GM21576 (cell line): Measurements from ENCODE around the gene GOPC.
"Not testable (repeated sequence)": the region's sequence is repeated elsewhere in the genome, so short reads cannot be mapped to it uniquely, and the experiment has no call there.

Experiments used
- ATAC-seq: cut with Tn5 transposase; IDR thresholded peaks from one replicate; pipeline ENCODE4 v1.9.1; 2021; ENCODE audit warnings: mild to moderate bottlenecking, moderate library complexity; ENCODE audit not compliant: unreplicated experiment

Gene GOPC

DNA sequence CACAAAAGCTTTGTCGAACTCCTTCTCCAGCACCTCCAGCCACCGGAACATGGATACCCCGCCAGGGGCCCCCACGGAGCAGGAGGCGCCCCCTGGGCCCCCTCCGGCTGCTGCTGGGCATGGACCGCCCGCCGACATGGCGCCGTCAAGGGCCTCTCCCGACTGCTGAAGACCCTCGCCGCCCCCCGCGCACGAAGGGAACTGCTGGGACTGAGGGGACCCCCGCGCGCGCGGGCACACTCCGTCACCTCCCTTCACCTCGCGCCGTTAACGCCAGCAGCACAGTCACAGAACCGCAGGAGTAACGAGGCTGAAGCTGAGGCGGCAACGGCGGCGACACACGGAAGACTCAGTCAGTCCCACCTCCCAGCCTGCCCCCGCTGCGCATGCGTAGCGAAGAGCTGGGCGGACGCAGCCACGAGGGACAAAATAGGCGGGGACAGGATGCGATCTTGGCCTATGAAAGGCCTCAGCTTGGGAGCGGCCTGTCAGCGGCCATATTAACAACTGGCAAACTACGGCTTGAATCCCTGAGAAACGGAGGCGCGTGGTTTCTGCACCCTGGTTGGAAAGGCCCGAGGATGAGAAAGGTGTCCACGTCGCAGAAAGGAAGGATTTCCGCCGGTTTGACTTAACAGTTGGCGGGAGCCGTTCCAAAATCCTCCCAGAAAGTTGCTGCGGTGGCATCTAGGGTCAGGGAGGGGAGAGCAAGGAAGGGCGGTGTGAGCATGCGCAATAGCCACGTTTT lies at the start of gene GOPC:
GOPC (minus strand) TSS at position 361 of the 748 bp plus-strand sequence; CDS start at position 138, 223 bp downstream.
- ATAC-seq, result peak; percentile 92

DNA sequence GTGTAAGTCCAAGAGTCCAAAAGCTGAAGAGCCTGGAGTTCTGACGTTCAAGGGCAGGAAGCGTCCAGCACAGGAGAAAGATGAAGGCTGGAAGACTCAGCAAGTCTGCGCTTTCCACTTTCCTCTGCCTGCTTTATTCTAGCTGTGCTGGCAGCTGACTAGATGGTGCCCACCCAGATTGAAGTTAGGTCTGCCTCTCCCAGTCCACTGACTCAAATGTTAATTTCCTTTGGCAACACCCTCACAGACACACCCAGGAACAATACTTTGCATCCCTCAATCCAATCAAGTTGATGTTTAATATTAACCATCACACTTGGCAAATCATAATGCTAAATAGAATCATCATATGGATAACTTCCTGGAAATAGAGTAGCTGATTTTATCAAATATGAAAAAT lies 49.7 kb upstream of the GOPC start:
- not testable (repeated sequence) for ATAC-seq

DNA sequence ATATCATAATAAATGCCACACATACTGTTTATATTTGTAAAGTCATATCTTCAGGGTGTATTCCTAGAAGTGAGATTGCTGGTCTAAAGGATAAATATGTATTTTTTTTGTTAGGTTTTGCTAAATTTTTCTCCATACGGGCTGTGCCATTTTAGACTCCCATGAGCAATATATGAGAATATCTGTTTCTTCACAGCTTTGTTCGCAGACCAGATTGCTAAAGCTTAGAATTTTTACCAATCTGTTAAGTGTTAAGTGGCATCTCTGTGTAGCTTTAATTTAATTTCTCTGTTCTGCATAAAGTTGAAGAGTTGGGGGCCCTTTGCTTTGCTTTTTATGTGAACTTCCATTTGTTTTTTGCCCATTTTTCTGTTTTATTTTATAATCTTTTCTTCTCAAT lies 40.7 kb upstream of the GOPC start:
- ATAC-seq, result no peak

DNA sequence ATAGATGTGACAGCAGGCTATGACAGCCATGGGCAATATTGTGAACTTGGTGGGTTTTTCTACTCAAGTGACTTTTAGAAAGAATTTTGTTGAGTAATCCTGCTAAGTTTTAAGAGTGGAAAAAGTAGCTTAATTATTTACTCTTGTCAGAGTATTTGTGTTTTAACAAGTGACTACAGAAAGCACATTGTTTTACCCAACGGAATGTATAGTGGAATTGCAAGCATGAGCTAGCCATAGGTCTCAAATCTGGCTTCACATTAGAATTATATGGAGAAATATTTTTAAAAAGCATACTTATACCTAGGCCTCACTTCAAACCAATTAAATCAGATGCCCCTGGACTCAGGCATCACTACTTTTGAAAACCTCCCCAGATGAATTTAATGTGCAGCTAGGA lies 35.5 kb upstream of the GOPC start:
- ATAC-seq, result no peak

DNA sequence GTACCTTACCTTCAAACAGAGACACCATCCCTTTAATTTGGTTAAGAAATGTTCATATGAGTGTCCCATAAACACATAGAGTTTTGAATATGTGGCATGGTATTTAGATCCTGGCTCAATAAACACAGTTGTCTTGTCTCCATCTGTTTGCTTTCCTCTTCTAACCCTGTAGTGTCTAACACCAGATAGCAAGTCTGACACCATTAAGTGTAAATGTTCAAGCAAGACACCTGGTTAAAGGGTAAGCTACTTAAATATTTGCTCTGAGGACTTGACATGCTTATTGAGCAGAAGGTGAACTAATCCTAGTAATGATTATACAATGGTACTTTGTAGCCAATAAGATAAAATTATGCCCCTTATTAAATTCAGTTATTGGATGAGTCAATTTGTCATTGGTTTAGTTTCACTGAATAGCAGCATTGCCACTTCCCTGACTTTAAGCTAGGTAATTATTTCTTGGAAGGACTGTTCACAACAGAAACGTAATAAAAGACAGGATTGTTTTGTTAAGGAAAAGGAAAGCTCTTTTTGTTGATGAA lies 26.9 kb upstream of the GOPC start:
- ATAC-seq, result no peak

DNA sequence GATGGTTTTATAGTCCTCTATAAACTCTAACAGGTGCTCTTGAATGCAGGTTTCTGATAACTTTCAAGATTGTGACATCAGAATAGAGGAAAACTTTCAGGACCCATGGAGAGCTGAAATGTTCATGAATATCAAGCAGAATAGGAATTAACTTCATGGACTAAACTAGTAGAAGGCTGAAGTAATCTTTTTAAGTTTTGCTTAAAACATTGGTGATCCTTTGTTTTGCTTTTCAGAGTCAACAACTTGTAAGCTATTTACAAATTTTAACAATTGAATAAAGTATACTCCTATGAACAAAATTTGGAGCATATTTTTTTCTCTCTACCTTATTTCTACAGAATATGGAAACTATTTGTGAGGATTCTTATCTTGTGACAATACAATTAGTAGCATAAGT lies 25.2 kb upstream of the GOPC start:
- no peak for ATAC-seq

DNA sequence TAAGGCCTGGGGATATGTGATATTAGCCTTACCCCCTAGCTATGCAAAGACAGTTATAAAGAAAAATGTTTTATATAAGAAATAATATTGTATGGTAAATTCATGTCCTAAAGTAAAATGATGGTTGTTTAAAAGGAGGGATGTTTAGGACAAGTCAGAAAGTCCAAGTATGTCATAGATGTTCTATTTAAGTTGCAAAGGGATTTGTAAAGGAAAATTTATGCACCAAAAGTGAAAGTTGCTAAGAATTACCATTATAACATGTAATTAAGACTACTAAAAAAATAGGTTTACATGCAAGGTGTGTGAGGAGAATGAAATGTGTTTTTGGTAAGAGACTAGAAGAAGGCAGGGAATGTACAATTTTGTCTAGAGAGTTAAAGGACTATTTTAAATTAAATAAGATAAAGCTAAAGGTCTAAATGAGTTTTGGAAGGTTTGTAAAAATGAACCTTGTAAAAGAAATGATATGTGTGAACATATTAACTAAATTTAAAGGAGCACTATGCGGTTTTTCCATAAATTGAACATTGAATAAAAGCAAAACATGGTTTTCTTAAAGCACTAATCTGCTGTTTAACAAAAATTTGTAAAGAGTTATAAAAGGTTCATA lies 22.7 kb upstream of the GOPC start:
- ATAC-seq, result no peak

DNA sequence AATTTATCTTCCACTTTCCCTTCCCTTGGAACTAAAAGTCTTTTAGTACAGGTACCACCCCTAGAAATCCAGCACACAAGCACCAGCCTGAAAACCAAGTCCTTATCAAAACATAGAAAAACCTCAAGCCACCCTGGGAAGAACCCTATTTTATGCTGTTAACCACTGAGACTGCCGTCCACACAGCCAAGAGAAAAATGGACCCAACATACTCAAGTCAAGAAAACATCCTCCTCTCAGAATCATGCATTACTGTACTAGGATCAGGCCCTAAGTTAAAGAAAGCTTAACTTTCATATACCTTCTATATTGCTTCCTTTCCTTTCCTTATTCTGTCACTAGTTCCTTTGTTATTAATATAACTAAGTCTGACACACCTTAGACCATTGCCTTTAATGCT lies 16.9 kb upstream of the GOPC start:
- no peak for ATAC-seq

DNA sequence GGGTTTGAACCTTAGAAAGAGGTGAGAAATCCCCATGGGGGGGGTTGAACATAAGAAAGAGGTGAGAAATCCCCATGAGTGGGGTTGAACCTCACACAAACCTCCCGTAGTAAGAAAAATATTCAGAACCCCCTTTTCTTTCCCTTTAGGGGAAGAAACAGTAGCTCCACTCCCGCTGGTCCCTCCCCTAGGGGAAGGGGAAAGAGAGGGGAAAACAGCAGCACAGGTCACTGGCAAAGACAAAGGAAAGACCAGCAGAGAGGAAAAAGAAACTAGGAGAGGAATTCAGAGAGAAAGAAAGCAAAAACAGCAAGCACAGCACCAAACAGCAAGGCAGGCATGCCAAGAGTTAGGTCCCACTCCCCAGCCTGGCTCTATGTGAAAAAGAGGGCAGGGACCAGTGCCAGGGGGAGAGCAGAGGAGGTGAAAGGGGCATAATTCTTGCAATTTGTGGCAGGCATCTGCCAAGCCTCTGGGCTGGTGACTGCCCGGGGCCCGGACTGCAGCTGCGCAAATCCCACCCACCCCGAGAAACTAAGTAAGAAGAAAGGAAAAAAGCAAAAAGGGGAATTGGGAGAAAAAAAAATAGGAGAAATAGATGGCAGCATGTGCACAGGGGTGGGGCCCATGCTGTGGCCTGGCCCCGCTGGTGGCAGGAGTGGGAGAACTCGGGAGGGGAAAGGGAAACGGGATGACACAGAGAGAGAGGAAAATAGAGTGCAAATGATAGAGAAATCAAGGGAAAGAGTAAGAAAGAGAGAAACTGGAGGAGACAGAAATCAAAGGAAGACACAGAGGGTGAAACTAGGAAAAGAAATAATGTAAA lies 15.1 kb upstream of the GOPC start:
- no peak for ATAC-seq

DNA sequence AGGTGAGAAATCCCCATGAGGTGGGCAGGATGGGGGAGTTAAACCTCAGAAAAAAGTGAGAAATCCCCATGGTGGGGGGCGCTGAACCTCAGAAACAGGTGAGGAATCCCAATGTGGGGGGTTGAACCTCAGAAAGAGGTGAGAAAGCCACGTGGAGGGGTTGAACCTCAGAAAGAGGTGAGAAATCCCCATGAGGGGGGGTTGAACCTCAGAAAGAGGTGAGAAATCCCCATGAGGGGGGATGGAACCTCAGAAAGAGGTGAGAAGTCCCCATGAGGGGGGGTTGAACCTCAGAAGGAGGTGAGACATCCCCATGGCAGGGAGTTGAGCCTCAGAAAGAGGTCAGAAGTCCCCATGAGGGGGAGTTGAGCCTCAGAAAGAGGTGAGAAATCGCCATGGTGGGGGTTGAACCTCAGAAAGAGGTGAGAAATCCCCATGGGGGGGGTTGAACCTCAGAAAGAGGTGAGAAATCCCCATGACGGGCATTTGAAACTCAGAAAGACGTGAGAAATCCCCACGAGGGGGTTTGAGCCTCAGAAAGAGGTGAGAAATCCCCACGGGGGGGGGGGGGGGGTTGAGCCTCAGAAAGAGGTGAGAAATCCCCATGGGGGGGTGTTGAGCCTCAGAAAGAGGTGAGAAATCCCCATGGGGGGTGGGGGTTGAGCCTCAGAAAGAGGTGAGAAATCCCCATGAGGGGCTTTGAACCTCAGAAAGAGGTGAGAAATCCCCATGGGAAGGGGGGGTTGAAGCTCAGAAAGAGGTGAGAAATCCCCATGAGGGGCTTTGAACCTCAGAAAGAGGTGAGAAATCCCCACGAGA lies 14.3 kb upstream of the GOPC start:
- no peak for ATAC-seq

DNA sequence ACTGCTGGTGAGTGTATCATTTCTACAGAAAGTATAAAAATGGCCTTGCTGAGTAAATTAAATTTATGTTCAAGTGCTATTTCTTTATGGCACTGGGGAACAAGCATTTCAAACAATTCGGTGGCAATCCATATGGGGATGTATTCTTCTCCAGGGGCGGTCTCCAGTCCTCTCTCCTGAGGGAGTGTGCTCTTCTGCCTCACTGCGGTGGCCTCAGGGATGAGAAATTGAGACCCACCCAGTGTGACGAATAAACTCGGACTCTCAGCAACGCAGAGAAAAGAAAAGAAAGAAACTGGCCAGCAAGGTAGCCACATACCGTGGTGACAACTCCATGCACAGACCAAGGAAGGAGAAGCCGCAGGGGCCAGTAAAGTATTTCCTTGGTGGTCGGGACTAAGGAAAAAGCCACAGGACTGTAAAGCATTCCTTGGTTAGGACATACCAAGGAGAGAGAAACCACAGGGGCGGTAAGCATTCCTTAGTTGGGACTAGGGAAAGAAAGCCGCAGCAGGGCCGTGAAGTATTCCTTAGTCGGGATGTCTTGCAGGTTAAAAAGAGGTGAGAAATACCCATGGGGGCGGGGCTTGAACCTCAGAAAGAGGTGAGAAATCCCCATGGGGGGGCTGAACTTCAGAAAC lies 13.6 kb upstream of the GOPC start:
- no peak for ATAC-seq

DNA sequence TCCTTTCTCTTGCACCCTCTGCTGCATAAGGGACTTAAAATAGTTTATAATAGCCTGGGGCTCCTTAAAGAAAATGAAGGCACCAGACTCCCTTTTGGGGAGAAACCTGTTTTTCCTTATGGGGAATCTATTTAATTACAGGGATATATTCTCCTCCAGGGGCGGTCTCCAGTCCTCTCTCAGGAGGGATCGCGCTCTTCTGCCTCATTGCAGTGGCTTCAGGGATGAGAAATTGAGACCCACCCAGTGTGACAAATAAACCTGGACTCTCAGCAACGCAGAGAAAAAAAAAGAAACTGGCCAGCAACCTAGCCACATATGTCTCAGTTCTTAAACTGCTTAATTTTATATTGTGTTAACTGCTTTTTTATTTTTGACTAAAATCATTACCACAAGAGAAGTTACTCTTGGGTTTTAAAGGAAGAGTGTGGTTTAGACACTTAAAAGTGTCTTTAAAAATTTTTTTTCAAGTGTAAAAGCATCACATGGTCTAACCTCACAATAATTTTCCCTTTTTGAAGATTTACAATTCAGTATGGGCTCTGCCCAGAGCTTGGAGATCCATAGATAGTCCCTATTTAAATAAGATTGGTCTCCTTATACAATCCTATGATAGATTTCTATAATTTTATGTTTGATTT lies 11.7 kb upstream of the GOPC start:
- ATAC-seq, result no peak

DNA sequence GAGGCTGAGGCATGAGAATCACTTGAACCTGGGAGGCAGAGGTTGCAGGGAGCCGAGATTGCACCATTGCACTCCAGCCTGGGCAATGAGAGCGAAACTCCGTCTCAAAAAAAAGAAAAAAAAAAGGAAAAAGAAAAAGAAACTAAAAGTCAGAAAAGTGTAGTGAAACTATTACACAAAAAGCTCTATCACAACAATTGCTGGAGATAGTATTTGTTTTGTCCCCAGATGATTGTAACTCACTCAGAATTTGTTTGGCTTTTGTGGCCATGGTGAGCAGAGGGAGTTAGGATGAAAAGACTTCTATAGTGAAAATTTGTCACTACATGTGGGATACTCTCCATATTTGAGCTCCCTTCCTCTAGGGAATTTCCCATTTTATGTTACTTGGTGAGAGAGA lies 5.2 kb upstream of the GOPC start:
- ATAC-seq, result no peak

DNA sequence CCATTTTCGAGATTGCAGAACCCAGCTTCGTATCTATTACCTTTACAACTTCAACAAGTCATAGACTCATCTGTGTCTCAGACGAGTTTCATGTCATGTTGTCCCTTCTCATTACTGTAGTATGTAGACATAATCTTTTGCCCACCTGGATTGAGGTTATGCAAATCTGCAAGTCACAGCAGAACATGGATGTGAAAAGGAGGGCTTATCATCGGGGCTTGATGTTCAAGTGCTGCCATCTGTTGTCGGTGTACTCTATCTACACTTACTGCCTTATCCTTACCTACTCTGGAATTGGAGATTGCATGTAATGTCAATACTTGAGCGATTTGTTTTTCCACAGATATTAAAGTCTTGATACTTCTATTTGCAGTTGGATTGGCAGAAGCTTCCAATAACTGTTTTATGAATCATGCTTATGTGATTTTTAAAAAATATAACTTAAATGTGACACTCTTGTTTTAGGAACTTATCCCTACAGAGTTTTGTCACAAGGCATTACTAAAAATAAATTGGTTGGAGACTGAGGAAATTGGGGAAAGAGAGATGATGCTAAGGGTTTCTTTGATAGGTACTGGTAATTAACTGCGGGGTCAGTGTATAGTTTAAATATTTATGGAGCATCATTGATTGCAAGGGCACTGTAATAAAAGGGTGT lies 3.0 kb upstream of the GOPC start:
- peak; percentile 41 for ATAC-seq

DNA sequence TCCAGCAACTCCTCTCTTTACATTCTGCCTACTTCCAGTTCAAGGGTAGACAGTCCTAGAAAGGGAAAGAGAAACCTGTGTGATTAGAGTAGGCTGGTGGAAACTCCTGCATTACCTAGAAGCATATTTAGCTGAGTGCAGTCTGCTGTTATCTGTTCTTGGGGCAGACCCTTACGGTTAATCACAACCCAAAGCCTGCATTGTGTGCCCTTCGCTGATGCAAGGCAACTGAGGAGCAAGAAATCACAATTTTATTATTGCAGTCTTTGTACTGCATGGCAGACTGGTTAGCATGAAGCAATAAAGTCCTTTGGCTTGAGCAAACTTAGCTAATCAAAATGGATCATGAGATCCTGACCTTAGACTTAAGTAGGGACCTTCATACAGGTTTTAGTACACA lies 1.5 kb upstream of the GOPC start:
- ATAC-seq, result no peak

DNA sequence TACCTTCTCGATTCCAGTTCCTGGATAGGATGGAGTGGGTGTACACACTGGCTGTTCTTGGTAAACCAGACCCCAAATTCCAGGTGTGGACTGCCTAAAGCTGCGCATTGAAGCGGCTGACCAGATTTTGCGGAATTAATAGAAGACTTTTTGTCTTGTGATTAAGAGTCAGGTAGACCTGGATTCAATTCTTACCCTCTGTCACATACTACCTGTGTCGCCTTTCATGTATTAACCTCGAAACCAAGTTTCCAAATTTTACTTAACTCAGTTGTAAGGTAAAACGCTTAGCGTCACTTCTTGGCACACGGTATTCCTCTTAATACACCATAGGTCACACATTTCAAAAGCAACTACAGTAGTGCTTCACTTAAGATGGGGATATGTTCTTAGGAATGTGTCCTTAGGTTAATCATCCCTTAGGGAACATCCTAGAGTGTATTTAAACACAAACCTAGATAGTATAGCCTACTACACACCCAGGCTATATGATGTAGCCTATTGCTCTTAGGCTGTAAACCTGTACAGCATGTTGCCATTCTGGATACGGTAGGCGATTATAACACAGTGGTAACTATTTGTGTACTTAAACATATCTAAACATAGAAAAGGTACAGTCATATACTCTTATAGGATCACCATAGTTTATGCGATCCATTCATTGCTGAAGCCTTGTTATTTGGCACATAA lies 733 bp upstream of the GOPC start:
- no peak for ATAC-seq

DNA sequence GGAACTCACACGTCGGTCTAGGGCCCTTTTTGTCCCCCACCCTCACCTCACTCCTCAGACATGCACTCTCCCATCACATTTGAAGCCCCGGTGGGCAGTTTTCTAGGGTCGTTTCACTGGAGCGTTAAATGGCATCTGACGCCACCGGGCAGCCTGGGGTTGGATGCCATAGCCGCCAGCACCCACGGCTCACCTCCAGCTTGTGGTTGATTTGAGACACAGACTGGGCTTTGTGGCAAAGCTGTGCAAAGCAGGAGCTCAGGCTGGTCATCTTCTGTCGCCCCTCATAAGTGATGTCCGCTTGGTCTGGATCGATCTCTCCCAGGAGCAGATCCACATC lies 530 bp downstream of the GOPC start:
- ATAC-seq, result peak; percentile 8

DNA sequence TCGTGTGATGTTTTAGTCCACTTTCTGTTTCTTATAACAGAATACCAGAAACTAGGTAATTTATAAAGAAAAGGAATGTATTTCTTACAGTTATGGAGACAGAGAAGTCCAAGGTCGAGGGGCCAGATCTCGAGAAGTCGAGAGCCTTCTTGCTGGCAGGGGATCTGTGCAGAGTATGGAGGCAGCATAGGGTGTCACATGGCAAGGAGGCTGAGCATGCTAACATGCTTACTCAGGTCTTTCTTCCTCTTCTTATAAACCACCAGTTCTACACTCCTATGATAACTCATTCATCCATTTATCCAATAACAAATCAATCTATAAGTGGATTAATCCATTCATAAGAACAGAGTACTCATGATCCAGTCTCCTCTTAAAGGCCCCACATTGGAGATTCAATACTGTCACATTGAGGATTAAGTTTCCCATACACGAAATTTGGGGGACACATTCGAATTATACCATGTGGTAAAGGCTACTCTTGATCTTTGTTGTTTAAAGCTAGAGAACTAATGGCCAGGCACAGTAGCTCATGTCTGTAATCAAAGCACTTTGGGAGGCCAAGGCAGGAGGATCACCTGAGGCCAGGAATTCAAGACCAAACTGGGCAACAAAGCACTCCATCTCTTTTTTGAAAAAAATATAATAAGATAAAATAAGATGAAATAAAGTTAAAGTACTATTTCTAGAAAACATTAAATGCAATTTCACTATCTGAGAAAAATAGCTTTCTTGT lies 2.1 kb downstream of the GOPC start:
- no peak for ATAC-seq
